ENCODE data around the gene STRA6. TPM values are rescaled to one million over a fixed set of nuclear protein-coding genes. Genes with fewer than 3 reads are reported as not detected.

The STRA6 gene
- total RNA-seq, 4 donors from 2014 or later = not detected

DNA sequence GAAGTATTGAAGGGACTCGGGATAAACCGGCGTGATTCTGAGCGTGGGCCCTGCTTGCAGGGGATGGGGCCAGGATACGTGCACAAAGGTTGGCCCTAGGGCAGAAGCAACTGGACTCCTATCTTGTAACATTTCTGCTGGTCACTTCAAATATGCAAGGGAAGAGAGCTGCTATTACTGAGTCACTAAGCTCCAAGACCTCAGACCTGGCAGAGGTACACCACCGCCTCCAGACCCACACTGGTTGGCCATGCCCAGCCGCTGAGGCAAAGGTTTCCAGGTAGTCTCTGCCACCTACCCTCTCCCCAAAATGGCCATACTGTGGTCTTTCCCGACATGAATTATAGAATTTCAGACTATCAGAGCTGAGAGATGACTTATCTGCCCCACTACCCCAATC is 13.4 kb upstream of the STRA6 start:
- 87 to 90% methylated on average over 8 of the region's 8 CpGs for WGBS, 2 donors
- Histone ChIP-seq H3K36me3 (no peaks in the 10 kb centered on the region), H3K4me1 (no peaks in the 10 kb centered on the region), H3K9me3 (no peaks in the 10 kb centered on the region), H3K27ac (no peak overlapping the region), H3K4me3 (replicated peaks in 1 of 3) (no peak overlapping the region), H3K27me3 (no peaks in the 10 kb centered on the region)
- intact Hi-C loops (cut with DNase I) = no loop called here
- no peak for TF ChIP-seq POLR2A (IDR thresholded peaks at IDR 0.05)
- TF ChIP-seq, protein P1, sequence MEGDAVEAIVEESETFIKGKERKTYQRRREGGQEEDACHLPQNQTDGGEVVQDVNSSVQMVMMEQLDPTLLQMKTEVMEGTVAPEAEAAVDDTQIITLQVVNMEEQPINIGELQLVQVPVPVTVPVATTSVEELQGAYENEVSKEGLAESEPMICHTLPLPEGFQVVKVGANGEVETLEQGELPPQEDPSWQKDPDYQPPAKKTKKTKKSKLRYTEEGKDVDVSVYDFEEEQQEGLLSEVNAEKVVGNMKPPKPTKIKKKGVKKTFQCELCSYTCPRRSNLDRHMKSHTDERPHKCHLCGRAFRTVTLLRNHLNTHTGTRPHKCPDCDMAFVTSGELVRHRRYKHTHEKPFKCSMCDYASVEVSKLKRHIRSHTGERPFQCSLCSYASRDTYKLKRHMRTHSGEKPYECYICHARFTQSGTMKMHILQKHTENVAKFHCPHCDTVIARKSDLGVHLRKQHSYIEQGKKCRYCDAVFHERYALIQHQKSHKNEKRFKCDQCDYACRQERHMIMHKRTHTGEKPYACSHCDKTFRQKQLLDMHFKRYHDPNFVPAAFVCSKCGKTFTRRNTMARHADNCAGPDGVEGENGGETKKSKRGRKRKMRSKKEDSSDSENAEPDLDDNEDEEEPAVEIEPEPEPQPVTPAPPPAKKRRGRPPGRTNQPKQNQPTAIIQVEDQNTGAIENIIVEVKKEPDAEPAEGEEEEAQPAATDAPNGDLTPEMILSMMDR (IDR thresholded peaks at IDR 0.05) = no peak
- DNase-seq = no peak

DNA sequence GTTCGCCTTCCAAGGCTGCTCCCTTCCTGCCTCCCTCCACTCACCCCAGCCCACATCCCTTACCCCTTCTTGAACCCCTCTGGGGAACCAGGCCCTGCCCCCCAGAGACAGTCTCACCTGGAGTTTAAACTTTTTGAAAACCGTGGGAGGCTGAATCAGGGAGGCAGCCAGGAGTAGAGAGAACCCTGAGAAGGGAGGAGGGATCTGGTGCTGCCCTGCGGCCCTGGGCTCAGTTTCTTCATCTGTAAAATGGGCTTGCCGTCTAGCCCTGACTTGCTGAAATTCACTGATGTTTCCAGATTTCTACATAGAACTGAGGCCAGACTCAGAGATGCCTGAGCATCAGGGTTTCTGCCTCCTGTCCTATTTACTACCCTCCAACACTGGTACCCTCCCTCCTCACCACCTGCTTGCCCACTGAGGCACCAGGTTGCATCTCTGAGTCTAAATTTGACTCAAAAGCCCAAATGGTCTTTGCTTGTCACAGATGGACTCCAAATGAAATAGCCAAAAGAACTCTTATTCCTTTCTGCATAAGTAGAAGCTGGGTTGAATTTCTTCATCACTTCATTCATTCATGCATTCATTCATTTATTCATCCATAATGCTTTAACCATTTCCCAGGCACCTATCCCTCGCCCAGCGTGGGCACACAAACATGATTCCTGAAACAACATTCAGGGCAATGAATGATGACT is 11.9 kb upstream of the STRA6 start:
- Histone ChIP-seq H3K27me3 (no peaks in the 10 kb centered on the region), H3K27ac (no peak overlapping the region), H3K4me1 (no peaks in the 10 kb centered on the region), H3K36me3 (no peaks in the 10 kb centered on the region), H3K9me3 (no peaks in the 10 kb centered on the region), H3K4me3 (replicated peaks in 1 of 3) (no peak overlapping the region)
- TF ChIP-seq, protein P1 (IDR thresholded peaks at IDR 0.05) = no peak
- TF ChIP-seq POLR2A (IDR thresholded peaks at IDR 0.05) = no peak
- DNase-seq = no peak
- 78 to 85% methylated on average over 6 of the region's 6 CpGs for WGBS, 2 donors
- intact Hi-C loops (cut with DNase I) = no loop called here

DNA sequence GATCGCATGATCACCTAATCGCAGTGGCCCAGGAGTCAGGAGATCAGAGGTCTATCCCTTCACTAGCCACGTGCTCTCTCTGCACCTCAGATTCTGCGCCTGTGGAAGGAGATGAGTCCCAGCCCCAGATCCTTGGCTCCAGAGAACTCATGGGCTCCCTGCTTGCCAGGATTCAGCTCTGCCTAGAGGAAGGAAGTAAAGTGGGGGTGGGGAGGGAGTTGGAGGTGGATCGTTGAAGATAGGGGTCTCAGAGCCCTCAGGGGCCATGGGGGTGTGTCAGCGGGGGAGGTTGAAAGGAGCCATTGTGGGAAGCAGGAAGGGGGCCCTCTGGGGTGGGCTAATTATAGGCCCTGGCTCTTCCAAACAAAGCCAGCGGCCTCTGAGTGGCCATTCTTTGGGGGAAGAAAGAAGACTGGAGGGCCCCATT is 11.3 kb upstream of the STRA6 start:
- 68 to 80% methylated on average over 7 of the region's 7 CpGs for WGBS, 2 donors
- no peaks in the 10 kb centered on the region for H3K9me3 ChIP-seq

DNA sequence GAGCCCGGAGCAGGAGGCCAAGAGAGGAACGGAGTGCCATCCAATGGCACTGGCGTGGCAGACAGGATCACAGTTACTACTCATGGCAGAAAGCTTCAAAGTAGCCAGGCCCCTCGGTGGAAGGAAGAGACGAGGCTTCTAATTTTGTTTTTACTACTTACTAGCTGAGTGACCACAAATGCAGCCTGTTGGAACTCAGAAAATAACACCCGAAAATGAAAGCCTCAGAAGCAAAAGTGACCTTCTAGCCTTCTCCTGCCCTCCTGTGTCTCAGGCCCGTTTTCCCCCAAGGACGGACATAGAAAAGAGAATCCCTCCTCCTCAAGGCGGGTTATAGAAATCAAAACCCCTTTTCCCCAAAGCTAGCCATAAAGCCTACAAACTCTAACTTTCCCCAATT is 9.9 kb upstream of the STRA6 start:
- WGBS, 2 donors = 87 to 90% methylated on average over 9 of the region's 9 CpGs

More for the DNA sequence above, 11.3 kb upstream of the STRA6 start:
- Histone ChIP-seq H3K36me3 (no peaks in the 10 kb centered on the region), H3K27ac (no peak overlapping the region), H3K27me3 (no peaks in the 10 kb centered on the region), H3K4me3 (replicated peaks in 1 of 3) (no peak overlapping the region), H3K4me1 (no peaks in the 10 kb centered on the region)
- DNase-seq = no peak
- intact Hi-C loops (cut with DNase I) = no loop called here
- TF ChIP-seq POLR2A (IDR thresholded peaks at IDR 0.05) = no peak
- TF ChIP-seq, protein P1 (IDR thresholded peaks at IDR 0.05) = no peak

DNA sequence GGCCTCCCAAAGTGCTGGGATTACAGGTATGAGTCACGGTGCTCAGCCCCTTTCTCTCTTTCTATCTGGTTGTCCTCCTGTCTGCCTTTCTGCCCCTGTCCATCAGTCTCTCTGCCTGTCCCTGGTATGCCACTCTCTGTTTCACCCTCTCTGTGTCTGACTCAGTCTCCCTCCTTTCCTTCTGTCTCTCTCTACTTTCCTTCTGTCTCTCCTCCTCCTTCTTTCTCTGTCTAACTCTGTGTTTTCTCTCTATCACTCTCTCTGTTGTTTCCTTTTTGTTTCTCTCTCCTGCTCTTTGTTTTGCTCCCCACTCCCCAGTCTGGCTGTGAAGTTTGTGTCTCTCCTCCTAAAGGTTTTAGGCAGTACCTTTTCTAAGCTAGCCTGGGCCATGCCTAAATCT is 9.1 kb upstream of the STRA6 start:
- peaks cover 10 to 12% of the 10 kb centered on the region in 2 donors for H3K4me1 ChIP-seq
- TF ChIP-seq, protein P1 (IDR thresholded peaks at IDR 0.05) = no peak
- no peak for TF ChIP-seq POLR2A (IDR thresholded peaks at IDR 0.05)
- no peaks in the 10 kb centered on the region for H3K27me3 ChIP-seq
- intact Hi-C loops (cut with DNase I) = no loop called here
- H3K9me3 ChIP-seq = no peaks in the 10 kb centered on the region
- DNase-seq = no peak
- H3K36me3 ChIP-seq = no peaks in the 10 kb centered on the region
- H3K27ac ChIP-seq = no peak overlapping the region
- 88 to 100% methylated on average over 1 of the region's 1 CpG for WGBS, 2 donors
- no peak overlapping the region for H3K4me3 ChIP-seq (replicated peaks in 1 of 3)

More for the DNA sequence above, 9.9 kb upstream of the STRA6 start:
- Histone ChIP-seq H3K4me3 (replicated peaks in 1 of 3) (no peak overlapping the region), H3K9me3 (no peaks in the 10 kb centered on the region), H3K27ac (no peak overlapping the region), H3K36me3 (no peaks in the 10 kb centered on the region), H3K4me1 (peaks cover 2 to 4% of the 10 kb centered on the region in 2 donors), H3K27me3 (no peaks in the 10 kb centered on the region)
- intact Hi-C loops (cut with DNase I) = no loop called here
- TF ChIP-seq, protein P1 (IDR thresholded peaks at IDR 0.05) = no peak
- TF ChIP-seq POLR2A (IDR thresholded peaks at IDR 0.05) = no peak
- DNase-seq = no peak

Data from thyroid gland (tissue), 4 donors.